Liver (tissue), 3 donors: ENCODE measurements around the gene DNAJC10.

Experiments
- ATF3 ChIP-seq: IDR thresholded peaks from 2 replicates; pipeline ENCODE4 v1.6.1; 2016; ENCODE audit warnings: antibody characterized with exemption
- CTCF ChIP-seq: fragments of 150-350 bp; IDR thresholded peaks from 2 replicates; pipeline ENCODE4 v1.5.1; 2017; ENCODE audit warnings: improper control_type of control experiment, low read depth, low read length; ENCODE audit not compliant: missing input control
- FOXA1 ChIP-seq: IDR thresholded peaks from 2 replicates; pipeline ENCODE4 v1.6.1; 2016; ENCODE audit warnings: antibody characterized with exemption
- GABPA ChIP-seq, 2 donors: IDR thresholded peaks in 1 of 2; conservative IDR thresholded peaks in 1 of 2; 2 replicates each; pipeline ENCODE4 v1.6.1; 2016; ENCODE audit warnings: antibody characterized with exemption in 2 of 2, mild to moderate bottlenecking in 1 of 2, moderate library complexity in 1 of 2
- HNF4A ChIP-seq, 2 donors: conservative IDR thresholded peaks; 2 replicates each; pipeline ENCODE4 v1.6.1; 2016; ENCODE audit warnings: antibody characterized with exemption in 2 of 2, mild to moderate bottlenecking in 2 of 2
- REST ChIP-seq: IDR thresholded peaks from 2 replicates; pipeline ENCODE4 v1.6.1; 2016; ENCODE audit warnings: antibody characterized with exemption, mild to moderate bottlenecking
- SP1 ChIP-seq: IDR thresholded peaks from 2 replicates; pipeline ENCODE4 v1.6.1; 2018; ENCODE audit warnings: antibody characterized with exemption, mild to moderate bottlenecking
- ZBTB33 ChIP-seq: IDR thresholded peaks from 2 replicates; pipeline ENCODE4 v1.6.1; 2016; ENCODE audit warnings: antibody characterized with exemption
- donor health status: healthy.
- donor health status: healthy.

- no peak for TF ChIP-seq GABPA (IDR thresholded peaks at IDR 0.05 in 1 of 2, conservative IDR thresholded peaks at IDR 0.05 in 1 of 2)
- TF ChIP-seq HNF4A (conservative IDR thresholded peaks at IDR 0.05) = peak; percentile 68 to 69
- TF ChIP-seq REST = no peak
- TF ChIP-seq CTCF = no peak
- TF ChIP-seq ATF3 = no peak
- TF ChIP-seq SP1 = no peak
- no peak for TF ChIP-seq FOXA1
- TF ChIP-seq ZBTB33 = no peak
Observed at GRCh38 chr2:182729710-182730339, 13.8 kb downstream of the DNAJC10 start.
